Osteoblast (primary cell): Measurements from ENCODE around the gene ANK3. TPM values are rescaled to one million over a fixed set of nuclear protein-coding genes. Genes with fewer than 3 reads are reported as not detected.

Source experiments
- DNase-seq: peaks from one replicate; pipeline ENCODE4 v3.0.0; 2011; ENCODE audit warnings: low spot score, mixed read lengths; ENCODE audit not compliant: insufficient read length; ENCODE audit errors: missing footprints
- H2AFZ ChIP-seq: 2 replicates; pipeline ENCODE4 v1.6.0; 2011; ENCODE audit warnings: mild to moderate bottlenecking, low read length
- H3K27ac ChIP-seq: 2 replicates; pipeline ENCODE4 v1.5.1; 2011; ENCODE audit warnings: mild to moderate bottlenecking, low read depth, low read length, moderate library complexity
- H3K27me3 ChIP-seq: 2 replicates; pipeline ENCODE4 v1.6.0; 2012; ENCODE audit warnings: mild to moderate bottlenecking, control low read depth, inconsistent platforms, low read length, moderate library complexity; ENCODE audit not compliant: insufficient read depth
- H3K36me3 ChIP-seq: 2 replicates; pipeline ENCODE4 v1.5.1; 2011; ENCODE audit warnings: mild to moderate bottlenecking, low read length, control low read depth, moderate library complexity; ENCODE audit not compliant: insufficient read depth
- H3K4me1 ChIP-seq: 2 replicates; pipeline ENCODE4 v1.5.1; 2011; ENCODE audit warnings: mild to moderate bottlenecking, low read length, control low read depth, moderate library complexity; ENCODE audit not compliant: insufficient read depth
- H3K4me2 ChIP-seq: 2 replicates; pipeline ENCODE4 v1.6.0; 2011; ENCODE audit warnings: mild to moderate bottlenecking, low read length; ENCODE audit not compliant: insufficient read depth
- H3K4me3 ChIP-seq: fragments of 200-600 bp; sonication (generic); 3 replicates; pipeline ENCODE4 v1.5.1; 2012; ENCODE audit warnings: mild to moderate bottlenecking, low read length, inconsistent platforms; ENCODE audit not compliant: insufficient read depth
- H3K79me2 ChIP-seq: 2 replicates; pipeline ENCODE4 v1.6.0; 2012; ENCODE audit warnings: mild to moderate bottlenecking, low read length, control low read depth, inconsistent platforms; ENCODE audit not compliant: insufficient read depth
- H3K9me3 ChIP-seq: 2 replicates; pipeline ENCODE4 v1.5.1; 2011; ENCODE audit warnings: low read depth, low read length, control low read depth
- H4K20me1 ChIP-seq: 2 replicates; pipeline ENCODE4 v1.6.0; 2012; ENCODE audit warnings: mild to moderate bottlenecking, low read length, control low read depth; ENCODE audit not compliant: insufficient read depth
- CTCF ChIP-seq: IDR thresholded peaks from 2 replicates; pipeline ENCODE4 v1.5.1; 2011; ENCODE audit warnings: mild to moderate bottlenecking, low read depth, low read length, moderate library complexity; ENCODE audit errors: extremely low read depth
- total RNA-seq: library from RNA; depleted of rRNA; stranded (reverse); fragments of >200 nt; gene quantifications from 2 replicates; pipeline ENCODE4 v1.2.3, GENCODE V29; 2012

Gene ANK3
- total RNA-seq, 1 donor, result 44.5 TPM

GRCh38 chr10:60107308-60107976, 282.2 kb downstream of the ANK3 start:
- no peaks in the 10 kb centered on the region for H3K36me3 ChIP-seq
- no peak for TF ChIP-seq CTCF

GRCh38 chr10:60105295-60105695, 284.4 kb downstream of the ANK3 start:
- DNase-seq, result no peak
- TF ChIP-seq CTCF, result no peak
- peaks cover 13% of the 10 kb centered on the region for H3K4me1 ChIP-seq
- H4K20me1 ChIP-seq, result no peaks in the 10 kb centered on the region
- no peaks in the 10 kb centered on the region for H3K9me3 ChIP-seq
- H3K36me3 ChIP-seq, result no peaks in the 10 kb centered on the region
- H3K79me2 ChIP-seq, result no peaks in the 10 kb centered on the region
- no peaks in the 10 kb centered on the region for H3K27me3 ChIP-seq
- H3K27ac ChIP-seq, result no peak overlapping the region
- no peak overlapping the region for H3K4me3 ChIP-seq
- H3K4me2 ChIP-seq, result no peak overlapping the region
- H2AFZ ChIP-seq, result peak overlapping the region; percentile 23

More at GRCh38 chr10:60107308-60107976, 282.2 kb downstream of the ANK3 start:
- no peak overlapping the region for H2AFZ ChIP-seq
- no peaks in the 10 kb centered on the region for H3K79me2 ChIP-seq
- no peak overlapping the region for H3K27ac ChIP-seq
- no peak overlapping the region for H3K4me3 ChIP-seq
- no peaks in the 10 kb centered on the region for H4K20me1 ChIP-seq
- H3K27me3 ChIP-seq, result no peaks in the 10 kb centered on the region
- no peaks in the 10 kb centered on the region for H3K9me3 ChIP-seq
- H3K4me2 ChIP-seq, result no peak overlapping the region
- DNase-seq, result no peak
- H3K4me1 ChIP-seq, result peaks cover 13% of the 10 kb centered on the region

- Histone ChIP-seq H3K79me2 (no peaks in the 10 kb centered on the region), H3K27ac (no peak overlapping the region), H3K4me2 (no peak overlapping the region), H3K4me3 (no peak overlapping the region), H3K4me1 (peaks cover 13% of the 10 kb centered on the region), H3K36me3 (no peaks in the 10 kb centered on the region), H2AFZ (no peak overlapping the region), H3K9me3 (no peaks in the 10 kb centered on the region), H3K27me3 (no peaks in the 10 kb centered on the region), H4K20me1 (no peaks in the 10 kb centered on the region)
- no peak for TF ChIP-seq CTCF
- DNase-seq, result no peak
Measured at GRCh38 chr10:60101821-60102220, 287.9 kb downstream of the ANK3 start.

GRCh38 chr10:60099998-60100747, 289.5 kb downstream of the ANK3 start:
- no peaks in the 10 kb centered on the region for H4K20me1 ChIP-seq
- TF ChIP-seq CTCF, result peak; percentile 63
- no peaks in the 10 kb centered on the region for H3K79me2 ChIP-seq
- DNase-seq, result peak; percentile 10
- H3K9me3 ChIP-seq, result no peaks in the 10 kb centered on the region
- H3K27me3 ChIP-seq, result no peaks in the 10 kb centered on the region
- no peak overlapping the region for H3K4me3 ChIP-seq
- H3K4me1 ChIP-seq, result peaks cover 4% of the 10 kb centered on the region
- peak overlapping the region; percentile 1 for H3K27ac ChIP-seq
- no peaks in the 10 kb centered on the region for H3K36me3 ChIP-seq
- no peak overlapping the region for H3K4me2 ChIP-seq
- H2AFZ ChIP-seq, result no peak overlapping the region
